Activated CD4-positive, alpha-beta memory T cell treated with anti-CD3 and anti-CD28 coated beads, Interleukin-2, amount 10 ng/mL, durations not matched to agents 7 days and 5 days (primary cell): Measurements from ENCODE around the gene TPCN1. TPM values are rescaled to one million over a fixed set of nuclear protein-coding genes. Genes with fewer than 3 reads are reported as not detected.

Source experiments
- CTCF ChIA-PET: fragments of 350-600 bp; sonication (Branson Sonifier 250); formaldehyde crosslinking; loops from one replicate; lab custom pipeline; 2021; ENCODE audit warnings: antibody characterized with exemption, inconsistent platforms; lab: Charles Lee
- POLR2A ChIA-PET: fragments of 350-600 bp; sonication (Branson Sonifier 250); formaldehyde crosslinking; loops from one replicate; lab custom pipeline; 2021; ENCODE audit warnings: antibody characterized with exemption; lab: Charles Lee
- DNase-seq: peaks from one replicate; pipeline ENCODE4 v3.0.0-alpha.2; 2020
- H3K27ac Mint-ChIP-seq: one replicate; pipeline ENCODE4 v1.8.0; 2021; ENCODE audit warnings: mild to moderate bottlenecking, mixed read lengths
- H3K27me3 Mint-ChIP-seq: one replicate; pipeline ENCODE4 v1.8.0; 2021; ENCODE audit warnings: mixed read lengths
- H3K36me3 Mint-ChIP-seq: one replicate; pipeline ENCODE4 v1.8.0; 2021; ENCODE audit warnings: low read depth, mixed read lengths
- H3K4me1 Mint-ChIP-seq: one replicate; pipeline ENCODE4 v1.8.0; 2021; ENCODE audit warnings: mixed read lengths
- H3K4me3 Mint-ChIP-seq: one replicate; pipeline ENCODE4 v1.8.0; 2021; ENCODE audit warnings: mild to moderate bottlenecking, mixed read lengths
- H3K9me3 Mint-ChIP-seq: one replicate; pipeline ENCODE4 v1.8.0; 2021; ENCODE audit warnings: mixed read lengths
- total RNA-seq, 2 experiments: library from RNA; stranded (reverse); gene quantifications; one replicate each; pipeline ENCODE4 v1.2.3, GENCODE V29; 2021

Gene TPCN1
- total RNA-seq, 2 experiments from 2014 or later: 18.3 to 19.2 TPM

DNA sequence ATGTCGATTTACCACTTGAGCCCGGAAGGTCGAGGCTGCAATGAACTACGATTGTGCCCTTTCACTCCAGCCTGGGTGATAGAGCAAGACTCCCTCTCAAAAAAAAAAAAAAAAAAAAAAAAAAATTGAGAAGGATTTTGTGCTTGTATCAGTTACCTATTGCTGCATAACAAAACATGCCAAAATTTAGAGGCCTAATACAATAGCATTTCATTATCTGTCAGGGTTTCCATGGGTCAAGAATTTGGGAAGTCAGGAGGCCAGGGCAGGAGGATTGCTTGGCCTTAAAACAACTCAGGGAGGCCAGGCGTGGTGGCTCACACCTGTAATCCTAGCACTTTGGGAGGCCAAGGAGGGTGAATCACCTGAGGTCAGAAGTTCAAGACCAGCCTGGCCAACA lies 118.3 kb downstream of the TPCN1 start:
- no peaks in the 10 kb centered on the region for H3K9me3 Mint-ChIP-seq
- no peak overlapping the region for H3K4me3 Mint-ChIP-seq
- H3K36me3 Mint-ChIP-seq: no peaks in the 10 kb centered on the region
- ChIA-PET POLR2A (no interaction called here), CTCF (no interaction called here)
- no peak for DNase-seq
- H3K27ac Mint-ChIP-seq: no peak overlapping the region
- peaks cover 3% of the 10 kb centered on the region for H3K4me1 Mint-ChIP-seq
- no peaks in the 10 kb centered on the region for H3K27me3 Mint-ChIP-seq

DNA sequence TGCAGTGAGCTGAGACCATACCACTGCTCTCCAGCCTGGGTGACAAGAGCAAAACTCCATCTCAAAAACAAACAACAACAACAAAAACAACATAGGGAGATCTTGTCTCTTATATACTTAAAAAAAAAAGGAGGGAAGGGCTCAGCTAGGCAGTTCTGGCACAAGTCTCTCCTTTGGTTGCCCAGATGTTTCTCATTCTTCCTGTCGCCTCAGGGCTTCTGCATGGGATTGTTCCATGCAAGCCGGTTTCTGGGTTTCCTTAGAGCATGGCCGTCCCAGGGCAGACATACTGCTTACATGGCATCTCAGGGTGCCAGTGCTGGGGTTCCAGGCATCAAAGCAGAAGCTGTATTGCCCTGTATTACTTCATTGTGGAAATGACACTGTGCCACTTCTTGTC lies 118.8 kb downstream of the TPCN1 start:
- Mint-ChIP-seq H3K9me3 (no peaks in the 10 kb centered on the region), H3K4me3 (no peak overlapping the region), H3K36me3 (no peaks in the 10 kb centered on the region), H3K27ac (no peak overlapping the region), H3K27me3 (no peaks in the 10 kb centered on the region), H3K4me1 (peaks cover 3% of the 10 kb centered on the region)
- no peak for DNase-seq
- ChIA-PET POLR2A (no interaction called here), CTCF (no interaction called here)

DNA sequence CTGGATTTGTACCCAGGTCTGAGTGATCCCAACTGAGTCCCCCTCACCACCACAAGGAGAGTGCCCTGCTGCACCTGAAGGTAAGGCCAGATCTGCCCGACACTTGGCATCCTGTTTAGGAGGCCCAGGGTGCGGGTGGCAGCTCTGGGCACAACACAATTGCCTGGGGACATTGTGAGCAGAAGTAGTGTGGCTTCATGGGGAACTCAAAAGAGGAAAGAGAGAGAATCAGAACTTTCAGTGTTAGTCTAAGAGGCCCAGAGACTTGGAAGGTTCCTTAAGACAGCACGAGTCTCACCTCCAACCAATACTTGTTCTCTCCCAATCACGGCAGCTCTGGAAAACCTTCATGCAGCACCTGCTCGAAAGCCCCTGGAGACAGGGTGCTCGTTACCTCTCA lies 120.3 kb downstream of the TPCN1 start:
- no peaks in the 10 kb centered on the region for H3K36me3 Mint-ChIP-seq
- no peaks in the 10 kb centered on the region for H3K4me1 Mint-ChIP-seq
- ChIA-PET CTCF (no interaction called here), POLR2A (no interaction called here)
- no peak for DNase-seq
- H3K4me3 Mint-ChIP-seq: no peak overlapping the region
- H3K27ac Mint-ChIP-seq: no peak overlapping the region
- H3K27me3 Mint-ChIP-seq: no peaks in the 10 kb centered on the region
- H3K9me3 Mint-ChIP-seq: no peaks in the 10 kb centered on the region

DNA sequence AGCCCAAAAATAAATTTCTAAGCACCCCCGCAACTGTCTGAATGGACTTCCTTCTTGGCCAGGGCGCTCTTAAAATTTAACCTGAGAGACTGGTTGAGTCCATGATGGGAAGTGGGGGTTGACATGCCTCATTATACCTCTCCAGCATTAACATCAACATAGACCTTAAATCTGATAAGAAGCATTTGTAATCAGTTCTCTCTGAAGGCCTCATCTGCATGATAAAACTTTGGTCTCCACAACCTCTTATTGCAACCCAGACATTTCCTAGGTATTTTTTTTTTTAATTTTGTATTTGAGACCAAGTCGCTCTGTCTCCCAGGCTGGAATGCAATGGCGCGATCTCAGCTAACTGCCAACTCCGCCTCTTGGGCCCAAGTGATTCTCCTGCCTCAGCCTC lies 124.1 kb downstream of the TPCN1 start:
- no peaks in the 10 kb centered on the region for H3K36me3 Mint-ChIP-seq
- H3K27me3 Mint-ChIP-seq: peaks cover 6% of the 10 kb centered on the region
- ChIA-PET CTCF (no interaction called here), POLR2A (no interaction called here)
- no peaks in the 10 kb centered on the region for H3K9me3 Mint-ChIP-seq
- H3K4me1 Mint-ChIP-seq: no peaks in the 10 kb centered on the region
- DNase-seq: no peak
- no peak overlapping the region for H3K27ac Mint-ChIP-seq
- H3K4me3 Mint-ChIP-seq: no peak overlapping the region

DNA sequence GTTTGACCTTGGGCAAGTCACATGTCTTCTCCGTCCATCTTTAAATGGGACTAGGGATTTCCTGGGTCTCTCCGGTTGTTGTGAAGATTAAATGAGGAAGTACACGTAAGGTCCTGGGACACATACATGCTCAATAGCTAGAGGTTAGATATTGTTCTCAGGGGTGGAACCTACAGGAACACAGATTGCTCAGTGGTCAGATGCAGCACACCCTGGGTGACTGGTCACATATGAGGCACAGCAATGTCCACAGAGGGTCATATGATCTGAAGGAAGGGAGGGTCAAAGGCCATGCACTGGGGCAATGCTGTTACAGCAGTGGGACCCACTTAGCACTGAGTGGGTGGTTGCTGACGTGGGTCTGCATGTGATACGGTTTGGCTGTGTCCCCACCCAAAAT lies 125.1 kb downstream of the TPCN1 start:
- POLR2A ChIA-PET: no interaction called here
- H3K27ac Mint-ChIP-seq: no peak overlapping the region
- H3K4me1 Mint-ChIP-seq: no peaks in the 10 kb centered on the region
- no peak overlapping the region for H3K4me3 Mint-ChIP-seq
- H3K36me3 Mint-ChIP-seq: no peaks in the 10 kb centered on the region
- DNase-seq: no peak
- H3K27me3 Mint-ChIP-seq: peaks cover 11% of the 10 kb centered on the region
- CTCF ChIA-PET: no interaction called here
- H3K9me3 Mint-ChIP-seq: no peaks in the 10 kb centered on the region

DNA sequence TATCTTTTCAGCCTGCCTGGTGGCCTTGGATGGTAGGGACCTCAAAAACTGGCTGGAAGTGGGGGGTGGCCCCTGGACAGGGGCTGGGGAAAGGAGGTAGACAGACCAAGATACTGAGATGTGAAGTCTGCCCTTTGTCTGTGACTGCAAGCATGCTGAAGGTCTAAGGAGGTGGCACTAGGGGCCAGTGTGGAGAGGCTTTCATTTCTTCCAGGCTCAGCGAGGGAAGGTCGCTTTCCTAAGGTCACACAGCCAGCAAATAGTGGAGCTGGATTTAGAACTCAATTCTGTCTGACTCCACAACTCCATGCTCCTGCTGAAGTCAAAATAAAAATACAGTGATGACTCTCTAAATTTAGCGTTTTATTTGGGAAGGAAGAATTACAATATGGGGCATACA lies 125.8 kb downstream of the TPCN1 start:
- Mint-ChIP-seq H3K4me3 (no peak overlapping the region), H3K4me1 (no peaks in the 10 kb centered on the region), H3K27ac (no peak overlapping the region), H3K36me3 (no peaks in the 10 kb centered on the region), H3K9me3 (no peaks in the 10 kb centered on the region), H3K27me3 (peaks cover 11% of the 10 kb centered on the region)
- ChIA-PET POLR2A (no interaction called here), CTCF (no interaction called here)
- no peak for DNase-seq

DNA sequence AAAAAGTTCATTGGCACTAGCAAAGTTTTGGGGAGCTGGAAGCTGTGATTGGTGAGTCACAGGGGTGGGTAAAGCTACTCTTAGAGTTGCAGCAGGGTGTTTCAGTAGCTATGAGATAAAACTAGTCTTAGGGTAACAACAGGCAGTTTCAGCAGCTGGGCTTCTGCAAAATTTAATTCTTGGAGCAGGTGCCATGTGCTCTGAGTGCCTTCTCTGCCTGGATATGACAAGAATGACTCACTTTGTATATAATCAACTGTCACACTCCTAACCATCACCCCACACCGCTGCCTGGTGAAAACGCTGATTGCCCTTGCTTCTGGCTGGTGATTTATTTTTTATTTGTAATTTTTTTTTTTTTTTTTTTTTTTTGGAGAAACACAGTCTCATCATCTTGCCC lies 126.6 kb downstream of the TPCN1 start:
- Mint-ChIP-seq H3K4me1 (no peaks in the 10 kb centered on the region), H3K27ac (no peak overlapping the region), H3K27me3 (peaks cover 13% of the 10 kb centered on the region), H3K36me3 (no peaks in the 10 kb centered on the region), H3K4me3 (no peak overlapping the region), H3K9me3 (no peaks in the 10 kb centered on the region)
- DNase-seq: no peak
- ChIA-PET POLR2A (no interaction called here), CTCF (no interaction called here)

Other genes with a start within 250 kb of the TPCN1 start
- gene OAS2, start 242.9 kb upstream of the TPCN1 start, total RNA-seq: 100 to 1,000 TPM; 327 to 331 TPM
- gene DTX1, start 164.7 kb upstream of the TPCN1 start, total RNA-seq: under 1 TPM in 1 of 2 experiments, not detected in 1; 0.18 TPM
- under 1 TPM; 0.10 to 0.35 TPM for gene RASAL1, start 85.7 kb upstream of the TPCN1 start, total RNA-seq
- gene CFAP73, start 71.7 kb upstream of the TPCN1 start, total RNA-seq: under 1 TPM; 0.23 to 0.28 TPM
- gene DDX54, start 36.0 kb upstream of the TPCN1 start, total RNA-seq: 10 to 100 TPM; 55.6 to 57.6 TPM
- gene RITA1, start 35.7 kb upstream of the TPCN1 start, total RNA-seq: 10 to 100 TPM; 14.7 to 16.9 TPM
- 10 to 100 TPM; 20.2 to 20.8 TPM for gene SLC8B1, start 113.6 kb downstream of the TPCN1 start, total RNA-seq
- gene PLBD2, start 137.1 kb downstream of the TPCN1 start, total RNA-seq: 10 to 100 TPM in 1 of 2 experiments, 1 to 10 TPM in 1; 9.9 to 10.9 TPM
- gene SDS, start 182.4 kb downstream of the TPCN1 start, total RNA-seq: not detected
- gene SDSL, start 200.9 kb downstream of the TPCN1 start, total RNA-seq: not detected